ENCODE measurements around the gene CHRNG.

The CHRNG gene

GRCh38 chr2:232571026-232571474 lies 31.6 kb downstream of the CHRNG start:
- no peak for TF ChIP-seq CTCF (IDR thresholded peaks at IDR 0.05; ENCODE audit: low read depth, low read length, missing control alignments)

GRCh38 chr2:232573042-232573441 lies 33.5 kb downstream of the CHRNG start:
- no peak for DNase-seq (ENCODE audit: extremely low read depth, low read depth)
- no peak for TF ChIP-seq CTCF (IDR thresholded peaks at IDR 0.05; ENCODE audit: low read depth, low read length, missing control alignments)
- no peak overlapping the region for H3K4me3 ChIP-seq (replicated peaks; ENCODE audit: low read depth, low read length)

More at GRCh38 chr2:232571026-232571474, 31.6 kb downstream of the CHRNG start:
- H3K4me3 ChIP-seq (replicated peaks; ENCODE audit: low read depth, low read length) = no peak overlapping the region
- DNase-seq (ENCODE audit: extremely low read depth, low read depth) = peak; percentile 9

- no peak for DNase-seq (ENCODE audit: extremely low read depth, low read depth)
- H3K4me3 ChIP-seq (replicated peaks; ENCODE audit: low read depth, low read length) = no peak overlapping the region
- no peak for TF ChIP-seq CTCF (IDR thresholded peaks at IDR 0.05; ENCODE audit: low read depth, low read length, missing control alignments)
These were observed 34.4 kb downstream of the CHRNG start for GRCh38 chr2:232573771-232574435.

GRCh38 chr2:232574674-232575403 lies 35.3 kb downstream of the CHRNG start:
- no peak for TF ChIP-seq CTCF (IDR thresholded peaks at IDR 0.05; ENCODE audit: low read depth, low read length, missing control alignments)
- peak; percentile 11 for DNase-seq (ENCODE audit: extremely low read depth, low read depth)

GRCh38 chr2:232575404-232575746 lies 35.9 kb downstream of the CHRNG start:
- TF ChIP-seq CTCF (IDR thresholded peaks at IDR 0.05; ENCODE audit: low read depth, low read length, missing control alignments) = no peak

More at GRCh38 chr2:232574674-232575403, 35.3 kb downstream of the CHRNG start:
- no peak overlapping the region for H3K4me3 ChIP-seq (replicated peaks; ENCODE audit: low read depth, low read length)

GRCh38 chr2:232576995-232577394 lies 37.5 kb downstream of the CHRNG start:
- no peak for TF ChIP-seq CTCF (IDR thresholded peaks at IDR 0.05; ENCODE audit: low read depth, low read length, missing control alignments)
- peak; percentile 1 for DNase-seq (ENCODE audit: extremely low read depth, low read depth)
- H3K4me3 ChIP-seq (replicated peaks; ENCODE audit: low read depth, low read length) = no peak overlapping the region

More at GRCh38 chr2:232575404-232575746, 35.9 kb downstream of the CHRNG start:
- no peak overlapping the region for H3K4me3 ChIP-seq (replicated peaks; ENCODE audit: low read depth, low read length)
- no peak for DNase-seq (ENCODE audit: extremely low read depth, low read depth)
